ENCODE results near the gene TMEM242.

Gene TMEM242

DNA sequence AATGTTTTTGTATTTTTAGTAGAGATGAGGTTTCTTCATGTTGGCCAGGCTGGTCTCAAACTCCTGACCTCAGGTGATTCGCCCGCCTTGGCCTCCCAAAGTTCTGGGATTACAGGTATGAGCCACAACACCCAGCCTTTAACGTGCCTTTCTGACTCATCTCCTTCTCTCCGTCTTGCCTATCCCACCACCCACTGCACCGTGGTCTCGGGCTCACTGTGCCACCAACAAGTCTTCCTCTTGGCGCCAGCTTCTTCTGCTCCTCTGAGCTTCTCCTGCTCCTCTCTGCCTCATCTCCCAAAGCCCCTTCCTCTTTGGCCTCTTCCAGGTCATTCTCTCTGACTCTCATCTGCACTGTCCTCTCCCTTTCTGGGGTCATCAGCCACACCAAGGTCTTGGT lies 41.0 kb downstream of the TMEM242 start:
- DNase-seq (ENCODE audit: low spot score) = no peak
- TF ChIP-seq, protein P1, sequence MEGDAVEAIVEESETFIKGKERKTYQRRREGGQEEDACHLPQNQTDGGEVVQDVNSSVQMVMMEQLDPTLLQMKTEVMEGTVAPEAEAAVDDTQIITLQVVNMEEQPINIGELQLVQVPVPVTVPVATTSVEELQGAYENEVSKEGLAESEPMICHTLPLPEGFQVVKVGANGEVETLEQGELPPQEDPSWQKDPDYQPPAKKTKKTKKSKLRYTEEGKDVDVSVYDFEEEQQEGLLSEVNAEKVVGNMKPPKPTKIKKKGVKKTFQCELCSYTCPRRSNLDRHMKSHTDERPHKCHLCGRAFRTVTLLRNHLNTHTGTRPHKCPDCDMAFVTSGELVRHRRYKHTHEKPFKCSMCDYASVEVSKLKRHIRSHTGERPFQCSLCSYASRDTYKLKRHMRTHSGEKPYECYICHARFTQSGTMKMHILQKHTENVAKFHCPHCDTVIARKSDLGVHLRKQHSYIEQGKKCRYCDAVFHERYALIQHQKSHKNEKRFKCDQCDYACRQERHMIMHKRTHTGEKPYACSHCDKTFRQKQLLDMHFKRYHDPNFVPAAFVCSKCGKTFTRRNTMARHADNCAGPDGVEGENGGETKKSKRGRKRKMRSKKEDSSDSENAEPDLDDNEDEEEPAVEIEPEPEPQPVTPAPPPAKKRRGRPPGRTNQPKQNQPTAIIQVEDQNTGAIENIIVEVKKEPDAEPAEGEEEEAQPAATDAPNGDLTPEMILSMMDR (IDR thresholded peaks at IDR 0.05; ENCODE audit: extremely low read depth, missing control alignments) = no peak

- DNase-seq (ENCODE audit: low spot score) = no peak
- TF ChIP-seq, protein P1 (IDR thresholded peaks at IDR 0.05; ENCODE audit: extremely low read depth, missing control alignments) = no peak
Measured at GRCh38 chr6:157281570-157281969, 41.7 kb downstream of the TMEM242 start.

- TF ChIP-seq, protein P1 (IDR thresholded peaks at IDR 0.05; ENCODE audit: extremely low read depth, missing control alignments) = no peak
- no peak for DNase-seq (ENCODE audit: low spot score)
Measured at GRCh38 chr6:157280947-157281346, 42.4 kb downstream of the TMEM242 start.

DNA sequence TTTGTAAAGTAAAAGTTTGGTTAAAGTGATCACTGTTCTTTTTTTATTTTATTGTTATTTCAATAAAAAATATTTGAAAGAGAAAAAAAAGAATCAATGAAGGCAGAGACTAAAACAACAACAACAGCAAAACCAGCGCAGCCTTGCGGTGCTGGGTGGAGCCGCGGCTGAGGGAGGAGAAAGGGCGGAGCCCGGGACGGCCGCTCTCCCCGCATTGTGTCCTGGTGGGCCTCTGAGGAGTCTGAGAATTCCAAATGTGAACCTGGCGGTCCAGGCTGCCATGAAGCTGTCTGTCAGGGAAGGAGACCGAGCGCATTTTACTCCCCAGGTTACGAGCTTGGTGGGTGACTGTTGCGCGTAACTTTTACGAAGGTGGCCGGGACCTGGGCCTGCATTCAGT lies 43.2 kb downstream of the TMEM242 start:
- DNase-seq (ENCODE audit: low spot score) = no peak
- TF ChIP-seq, protein P1 (IDR thresholded peaks at IDR 0.05; ENCODE audit: extremely low read depth, missing control alignments) = no peak

DNA sequence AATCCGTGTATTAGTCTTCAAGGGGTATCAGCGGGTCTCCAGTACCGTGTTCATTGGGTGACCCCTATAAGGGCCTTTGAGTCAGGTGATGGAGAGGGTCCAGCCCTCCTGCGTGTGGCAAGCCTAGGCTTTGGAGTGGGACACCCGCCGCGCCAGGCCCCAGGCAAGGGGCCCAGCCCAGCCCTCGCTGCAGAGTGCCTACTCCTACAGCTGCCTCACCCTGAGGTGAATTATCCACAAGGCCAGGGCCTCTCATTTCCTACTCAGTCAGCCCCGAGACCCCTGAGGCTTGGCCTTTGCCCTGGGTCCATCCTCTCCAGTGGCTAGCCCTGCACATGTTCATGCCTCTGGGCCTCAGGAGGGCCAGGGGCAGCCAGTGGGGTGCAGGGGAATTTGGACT lies 45.1 kb downstream of the TMEM242 start:
- TF ChIP-seq, protein P1 (IDR thresholded peaks at IDR 0.05; ENCODE audit: extremely low read depth, missing control alignments) = no peak

DNA sequence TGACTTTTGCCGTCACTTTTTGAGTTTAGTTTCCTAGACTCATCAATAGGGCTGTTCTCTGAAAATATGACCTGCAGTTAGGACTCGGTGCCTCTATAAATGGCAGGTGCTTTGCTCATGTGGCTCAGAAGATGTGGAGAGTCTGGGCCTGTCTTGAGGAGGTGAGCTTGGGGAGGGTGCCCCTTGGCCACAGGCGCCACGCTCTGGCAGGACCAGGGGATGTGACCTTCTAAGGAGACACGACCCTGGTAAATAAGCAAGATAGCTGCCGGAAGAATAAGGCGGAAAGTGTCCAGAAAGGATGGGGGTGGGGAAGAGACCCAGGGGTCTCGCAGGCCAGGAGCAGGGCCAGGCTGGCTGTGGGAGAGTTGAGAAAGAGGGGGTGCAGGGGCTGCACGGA lies 46.6 kb downstream of the TMEM242 start:
- TF ChIP-seq, protein P1 (IDR thresholded peaks at IDR 0.05; ENCODE audit: extremely low read depth, missing control alignments) = no peak
- DNase-seq (ENCODE audit: low spot score) = no peak

More for the DNA sequence above, 45.1 kb downstream of the TMEM242 start:
- no peak for DNase-seq (ENCODE audit: low spot score)

DNA sequence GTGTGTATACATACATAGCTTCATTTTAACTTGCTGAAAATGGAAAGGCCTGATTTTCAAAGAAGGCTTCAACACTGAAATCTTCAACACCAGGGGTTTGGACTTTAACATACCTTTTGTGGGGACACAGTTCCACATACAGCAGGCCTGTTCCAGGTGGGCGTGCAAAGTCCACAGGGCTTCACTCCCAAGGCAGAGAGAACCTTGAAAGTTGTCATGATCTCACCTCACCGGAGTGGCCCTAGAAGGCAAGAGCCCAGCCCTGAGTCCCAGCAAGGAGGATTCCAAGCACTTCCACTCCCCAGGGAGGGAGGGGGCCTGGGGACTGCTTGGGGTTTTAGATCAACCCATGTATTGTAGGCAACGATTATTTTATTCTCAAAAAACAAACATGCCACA lies 47.2 kb downstream of the TMEM242 start:
- DNase-seq (ENCODE audit: low spot score) = no peak
- TF ChIP-seq, protein P1 (IDR thresholded peaks at IDR 0.05; ENCODE audit: extremely low read depth, missing control alignments) = no peak

Data from GM20000 (cell line).